Occipital lobe (tissue), 2 donors: ENCODE data around the gene LCE1E. TPM values are rescaled to one million over a fixed set of nuclear protein-coding genes. Genes with fewer than 3 reads are reported as not detected.

Experiments
- DNase-seq: peaks from one replicate; lab custom pipeline; 2025; lab: John Stamatoyannopoulos, UW
- total RNA-seq: library from RNA; depleted of rRNA; stranded (reverse); fragments of >200 nt; gene quantifications from one replicate; pipeline ENCODE4 v1.2.3, GENCODE V29; 2014

Gene LCE1E, protein sequence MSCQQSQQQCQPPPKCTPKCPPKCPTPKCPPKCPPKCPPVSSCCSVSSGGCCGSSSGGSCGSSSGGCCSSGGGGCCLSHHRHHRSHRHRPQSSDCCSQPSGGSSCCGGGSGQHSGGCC
- not detected for total RNA-seq

GRCh38 chr1:152786077-152786476 lies at the start of gene LCE1E:
Gene LCE1E (plus strand): TSS chr1:152786257. CDS start chr1:152787300, 1,043 bp downstream.
- no peak for DNase-seq

DNA sequence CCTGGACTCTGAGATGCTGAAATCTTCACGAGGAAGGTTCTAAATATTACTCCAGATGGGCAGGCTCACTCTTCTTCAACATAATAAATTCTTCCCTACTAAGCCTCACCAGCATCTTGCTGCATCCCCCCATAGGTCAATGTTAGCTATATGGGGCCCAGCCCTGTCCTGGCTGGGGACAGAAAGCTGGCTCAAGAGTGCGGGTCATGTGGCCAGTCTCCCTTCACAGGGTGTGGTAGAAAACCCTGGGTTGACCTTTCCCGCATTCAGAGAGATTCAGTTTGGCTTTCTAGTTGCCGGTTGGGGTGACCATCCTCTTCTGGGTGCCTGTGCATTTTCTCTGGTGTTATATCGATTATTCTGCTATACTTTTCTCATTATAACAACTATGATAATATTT lies 48.1 kb upstream of the LCE1E start:
- no peak for DNase-seq

GRCh38 chr1:152739841-152740240 lies 46.2 kb upstream of the LCE1E start:
- DNase-seq = no peak

GRCh38 chr1:152741656-152742055 lies 44.4 kb upstream of the LCE1E start:
- no peak for DNase-seq

GRCh38 chr1:152743371-152744145 lies 42.5 kb upstream of the LCE1E start:
- DNase-seq = no peak

DNA sequence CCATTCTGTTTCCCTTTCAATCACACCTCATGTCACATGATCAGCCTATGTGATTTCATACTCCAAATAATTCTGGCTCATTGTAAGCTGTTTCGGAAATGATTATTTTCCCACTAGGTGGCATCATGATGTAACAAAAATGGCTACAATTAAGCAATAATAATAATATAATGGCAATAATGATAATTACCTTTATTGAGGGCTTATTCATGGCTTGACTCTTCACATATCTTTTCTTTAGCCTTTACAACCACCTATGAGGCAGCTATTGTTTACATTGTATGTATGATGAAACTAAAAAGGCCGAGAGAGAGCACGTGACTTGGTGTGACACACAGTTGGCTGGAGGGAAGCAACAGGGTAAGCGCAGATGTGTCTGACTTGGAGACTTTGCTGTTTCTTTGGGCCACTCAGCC lies 40.8 kb upstream of the LCE1E start:
- no peak for DNase-seq

DNA sequence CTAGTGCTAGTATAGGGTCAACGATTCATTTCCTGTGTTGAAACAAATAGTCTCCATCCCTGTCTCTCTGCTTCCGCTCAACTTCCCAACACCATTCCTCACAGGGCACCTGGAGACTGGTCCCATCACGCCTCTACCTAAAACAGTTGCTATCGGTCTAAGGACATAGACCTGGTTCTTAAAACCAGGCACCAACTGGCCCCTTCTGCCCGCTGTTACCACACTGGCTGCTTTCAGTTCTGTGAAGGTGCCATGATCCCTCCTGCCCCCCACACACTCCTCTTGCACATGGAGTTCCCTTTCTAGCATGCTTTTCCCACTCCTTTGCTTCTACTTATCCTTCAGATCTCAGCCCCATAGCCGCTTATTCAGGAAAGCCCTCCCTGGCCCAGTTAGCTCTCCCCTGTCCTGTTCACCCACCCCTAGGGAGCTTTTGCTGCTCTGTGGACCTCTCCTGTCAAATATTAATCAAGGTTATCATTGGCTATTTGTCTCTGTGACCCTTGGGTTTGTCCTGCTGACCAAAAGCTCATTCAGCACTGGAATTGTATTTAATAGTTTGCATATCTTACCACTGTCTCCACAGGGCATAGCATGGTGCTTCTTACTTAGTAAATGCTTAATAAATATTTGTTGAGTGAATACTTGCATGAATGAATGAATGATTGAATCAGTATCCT lies 40.2 kb upstream of the LCE1E start:
- DNase-seq = no peak

DNA sequence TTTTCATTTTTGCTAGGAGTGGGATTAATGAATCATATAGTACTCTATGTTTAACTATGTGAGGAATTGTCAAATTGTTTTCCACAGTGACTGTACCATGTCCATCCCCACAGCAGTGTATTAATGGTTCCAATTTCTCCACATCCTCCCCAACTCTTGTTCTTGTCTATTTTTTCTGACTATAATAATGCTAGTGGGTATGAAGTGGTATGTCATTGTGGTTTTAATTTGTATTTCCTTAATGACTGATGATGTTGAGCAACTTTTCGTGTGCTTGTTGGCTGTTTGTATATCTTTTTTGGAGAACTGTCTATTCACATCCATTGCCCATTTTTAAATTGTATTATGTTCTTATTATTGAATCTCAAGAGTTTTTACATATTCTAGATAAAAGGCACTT lies 38.2 kb upstream of the LCE1E start:
- DNase-seq = no peak

DNA sequence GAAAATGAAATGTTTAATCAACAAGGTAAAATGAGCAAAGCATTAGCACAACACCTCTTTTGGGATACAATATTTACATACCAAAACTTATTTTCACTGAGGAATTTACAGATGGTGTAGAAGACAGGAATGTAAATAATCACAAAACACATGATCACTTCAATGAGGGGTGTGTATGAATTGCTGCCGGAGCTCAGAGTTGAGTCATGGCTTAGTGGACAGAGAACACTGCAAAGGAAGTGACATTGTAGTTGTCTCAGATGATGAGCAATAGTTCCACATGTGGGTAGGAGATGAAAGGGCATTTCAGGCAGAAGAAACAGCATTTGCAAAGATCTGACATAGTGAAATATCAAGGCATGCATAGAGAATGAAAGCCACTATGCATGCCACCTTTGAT lies 33.8 kb upstream of the LCE1E start:
- DNase-seq = no peak

GRCh38 chr1:152753586-152753985 lies 32.5 kb upstream of the LCE1E start:
- no peak for DNase-seq

DNA sequence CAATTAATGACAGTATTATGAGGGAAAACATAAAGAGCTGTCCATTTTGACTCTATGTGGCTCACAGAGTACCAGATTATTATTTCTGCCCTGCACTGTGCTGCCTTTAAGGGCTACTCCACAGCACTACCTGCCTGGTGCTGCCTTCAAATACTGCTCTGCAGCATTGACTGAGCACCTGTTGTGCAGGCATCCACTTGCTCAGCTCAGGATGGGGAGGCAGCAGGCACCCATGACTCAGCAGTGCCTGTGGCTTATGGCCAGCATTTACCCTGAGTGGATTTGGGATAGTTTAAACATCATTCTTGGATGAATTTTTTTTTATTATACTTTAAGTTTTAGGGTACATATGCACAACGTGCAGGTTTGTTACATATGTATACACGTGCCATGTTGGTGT lies 29.2 kb upstream of the LCE1E start:
- no peak for DNase-seq

- no peak for DNase-seq
Measured at GRCh38 chr1:152757747-152758146, 28.3 kb upstream of the LCE1E start, which contains the start of gene KPRP. Gene KPRP (plus strand): TSS chr1:152758025. CDS start chr1:152759589, 1,564 bp downstream.

- no peak for DNase-seq
Measured at GRCh38 chr1:152758636-152759035, 27.4 kb upstream of the LCE1E start.

DNA sequence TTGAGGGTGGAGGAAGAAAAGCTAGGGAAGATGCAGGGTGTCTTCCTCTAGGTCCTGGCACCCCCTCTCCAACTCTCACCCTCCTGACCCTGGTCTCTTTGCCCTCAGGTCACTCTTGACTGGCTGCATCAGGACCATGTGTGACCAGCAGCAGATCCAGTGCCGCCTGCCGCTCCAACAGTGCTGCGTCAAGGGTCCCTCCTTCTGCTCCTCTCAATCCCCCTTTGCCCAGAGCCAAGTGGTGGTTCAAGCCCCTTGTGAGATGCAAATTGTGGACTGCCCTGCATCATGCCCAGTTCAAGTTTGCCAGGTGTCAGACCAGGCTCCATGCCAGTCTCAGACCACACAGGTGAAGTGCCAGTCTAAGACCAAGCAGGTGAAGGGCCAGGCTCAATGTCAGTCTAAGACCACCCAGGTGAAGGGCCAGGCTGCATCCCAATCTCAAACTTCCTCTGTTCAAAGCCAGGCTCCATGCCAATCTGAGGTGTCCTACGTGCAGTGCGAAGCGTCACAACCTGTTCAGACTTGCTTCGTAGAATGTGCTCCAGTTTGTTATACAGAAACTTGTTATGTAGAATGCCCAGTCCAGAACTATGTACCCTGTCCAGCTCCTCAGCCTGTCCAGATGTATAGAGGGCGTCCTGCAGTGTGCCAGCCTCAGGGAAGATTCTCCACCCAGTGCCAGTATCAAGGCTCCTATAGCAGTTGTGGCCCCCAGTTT lies 26.4 kb upstream of the LCE1E start:
- DNase-seq = no peak

DNA sequence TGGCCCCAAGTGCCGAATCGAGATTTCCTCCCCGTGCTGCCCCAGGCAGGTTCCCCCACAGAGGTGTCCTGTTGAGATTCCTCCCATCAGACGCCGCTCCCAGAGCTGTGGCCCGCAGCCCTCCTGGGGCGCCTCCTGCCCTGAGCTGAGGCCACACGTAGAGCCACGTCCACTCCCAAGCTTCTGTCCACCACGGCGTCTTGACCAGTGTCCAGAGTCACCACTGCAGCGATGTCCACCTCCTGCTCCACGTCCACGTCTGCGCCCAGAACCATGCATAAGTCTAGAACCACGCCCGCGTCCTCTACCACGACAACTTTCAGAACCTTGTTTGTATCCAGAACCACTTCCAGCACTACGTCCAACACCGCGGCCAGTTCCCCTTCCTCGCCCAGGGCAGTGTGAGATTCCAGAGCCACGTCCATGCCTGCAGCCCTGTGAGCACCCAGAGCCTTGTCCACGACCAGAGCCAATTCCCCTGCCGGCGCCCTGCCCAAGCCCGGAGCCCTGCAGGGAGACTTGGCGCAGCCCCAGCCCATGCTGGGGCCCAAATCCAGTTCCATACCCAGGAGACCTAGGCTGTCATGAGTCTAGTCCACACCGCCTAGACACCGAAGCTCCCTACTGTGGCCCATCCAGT lies 25.4 kb upstream of the LCE1E start:
- DNase-seq = no peak

DNA sequence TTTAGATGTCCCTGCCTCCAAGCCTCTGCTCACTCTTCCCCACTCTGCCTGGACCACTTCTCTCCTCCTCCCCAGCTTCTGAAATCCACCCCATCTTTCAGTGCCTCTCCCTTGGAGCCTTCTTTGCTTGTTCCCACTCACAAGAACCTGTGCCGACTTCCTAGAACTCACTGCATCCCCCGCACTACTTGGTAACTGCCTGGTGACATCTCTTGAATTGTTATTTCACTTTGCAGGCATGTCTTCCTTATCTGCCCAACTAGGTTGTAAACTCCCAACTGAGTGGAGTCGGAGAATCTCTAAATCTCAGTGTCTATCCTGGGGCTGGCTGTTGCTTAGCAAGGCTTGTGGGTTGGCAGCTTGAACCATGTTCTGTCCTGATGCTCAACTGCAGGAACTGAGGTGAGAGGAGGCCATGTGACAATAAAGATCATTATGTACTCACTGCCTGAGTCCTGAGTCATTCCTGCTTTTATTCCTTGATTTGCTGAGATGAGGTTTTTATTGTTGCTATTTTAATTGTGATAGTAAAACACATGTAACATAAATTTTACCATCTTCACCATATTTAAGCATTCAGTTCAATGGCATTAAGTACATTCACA lies 24.3 kb upstream of the LCE1E start:
- DNase-seq = peak; percentile 36

DNA sequence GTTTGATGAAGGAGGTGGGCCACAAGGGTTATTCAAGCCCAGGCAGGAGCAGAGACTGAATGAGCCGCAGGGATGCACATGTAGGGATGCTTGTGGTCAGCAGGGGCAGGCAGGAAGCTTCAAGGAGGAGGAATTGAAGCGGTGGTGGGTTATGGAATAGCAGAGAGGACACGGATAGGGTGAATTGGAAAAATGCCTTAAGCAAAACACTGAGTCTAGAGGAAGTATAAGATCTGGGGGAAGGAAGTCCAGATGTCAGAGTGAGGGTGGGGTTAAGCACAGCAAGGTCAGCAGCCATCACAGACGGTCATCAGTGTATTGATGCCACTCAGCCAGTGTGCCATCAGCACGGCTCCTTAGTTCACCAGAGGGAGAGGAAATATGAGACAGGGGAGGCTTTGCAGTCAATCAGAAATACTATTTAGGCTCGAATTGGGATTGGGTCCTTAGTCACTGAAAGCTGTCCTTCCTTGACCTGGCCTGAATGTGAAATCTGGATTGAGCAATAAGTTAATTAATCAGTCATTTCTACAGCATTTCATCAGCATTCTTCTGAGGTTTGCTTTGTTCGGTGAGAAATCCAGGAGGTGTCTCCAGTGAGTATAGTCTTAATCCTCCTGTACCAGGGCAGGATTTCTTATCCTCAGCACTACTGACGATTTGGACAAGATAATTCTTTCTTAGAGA lies 17.1 kb upstream of the LCE1E start:
- no peak for DNase-seq

GRCh38 chr1:152770411-152770810 lies 15.6 kb upstream of the LCE1E start:
- no peak for DNase-seq

GRCh38 chr1:152774875-152775274 lies 11.2 kb upstream of the LCE1E start, which contains the start of gene LCE1F:
Gene LCE1F (plus strand): TSS chr1:152775140. CDS start chr1:152776372, 1,232 bp downstream.
- no peak for DNase-seq

- no peak for DNase-seq
Measured at GRCh38 chr1:152776361-152776760, 9.7 kb upstream of the LCE1E start.
